SU-DHL-6 (cell line): ENCODE measurements around the gene HSD17B8.

Experiments used
- H2AFZ ChIP-seq: fragments of 200-600 bp; sonication (generic); 2 replicates; pipeline ENCODE4 v1.6.1; 2014; ENCODE audit warnings: low read depth, mild to moderate bottlenecking, moderate library complexity, mixed read lengths, antibody characterized with exemption, low read length; ENCODE audit not compliant: severe bottlenecking
- H3F3A ChIP-seq: fragments of 200-600 bp; shearing (Covaris generic); 2 replicates; pipeline ENCODE4 v1.6.0; 2016; ENCODE audit warnings: antibody characterized with exemption, mild to moderate bottlenecking; ENCODE audit not compliant: insufficient read depth
- H3K27ac ChIP-seq: fragments of 200-600 bp; sonication (generic); 2 replicates; pipeline ENCODE4 v1.5.1; 2016; ENCODE audit warnings: low read depth, mild to moderate bottlenecking, low read length, moderate library complexity, mixed read lengths
- H3K27me3 ChIP-seq: fragments of 200-600 bp; sonication (generic), shearing (Covaris generic); 2 replicates; pipeline ENCODE4 v1.6.0; 2014; ENCODE audit warnings: mild to moderate bottlenecking, low read length
- H3K36me3 ChIP-seq: fragments of 200-600 bp; sonication (generic); 2 replicates; pipeline ENCODE4 v1.6.1; 2014; ENCODE audit warnings: mild to moderate bottlenecking, low read length, mixed read lengths
- H3K4me2 ChIP-seq: fragments of 300-600, 200-600 bp; shearing (Covaris generic), sonication (generic); 2 replicates; pipeline ENCODE4 v1.6.0; 2014; ENCODE audit warnings: low read length, low read depth, mild to moderate bottlenecking; ENCODE audit not compliant: poor library complexity, severe bottlenecking
- H3K4me3 ChIP-seq: fragments of 200-600 bp; sonication (generic); 2 replicates; pipeline ENCODE4 v1.5.1; 2014; ENCODE audit warnings: antibody characterized with exemption, low read length, mild to moderate bottlenecking, mixed read lengths; ENCODE audit not compliant: insufficient read depth, poor library complexity, severe bottlenecking
- H3K79me2 ChIP-seq: fragments of 200-600 bp; sonication (generic); 2 replicates; pipeline ENCODE4 v1.6.1; 2014; ENCODE audit warnings: mild to moderate bottlenecking, low read length, moderate library complexity; ENCODE audit not compliant: insufficient read depth
- H3K9ac ChIP-seq: fragments of 200-600 bp; sonication (generic); 2 replicates; pipeline ENCODE4 v1.7.0; 2014; ENCODE audit warnings: mild to moderate bottlenecking, low read length
- H3K9me2 ChIP-seq: fragments of 200-600 bp; sonication (generic); replicated peaks from 2 replicates; pipeline ENCODE4 v1.6.1; 2014; ENCODE audit warnings: low read length; ENCODE audit not compliant: insufficient read depth
- H3K9me3 ChIP-seq: fragments of 200-600 bp; sonication (generic); 2 replicates; pipeline ENCODE4 v1.6.1; 2014; ENCODE audit warnings: low read length, mixed read lengths; ENCODE audit not compliant: insufficient read depth
- H4K20me1 ChIP-seq: fragments of 200-600 bp; sonication (generic); 2 replicates; pipeline ENCODE4 v1.6.1; 2014; ENCODE audit warnings: low read depth, mild to moderate bottlenecking, antibody characterized with exemption, low read length, moderate library complexity, mixed read lengths
- CTCF ChIP-seq: fragments of 200-600 bp; sonication (generic); IDR thresholded peaks from one replicate; pipeline ENCODE4 v1.5.1; 2017; ENCODE audit warnings: antibody characterized with exemption, mild to moderate bottlenecking, low read length, moderate library complexity; ENCODE audit not compliant: insufficient read depth, poor library complexity, severe bottlenecking
- EZH2phosphoT487 ChIP-seq: fragments of 200-600 bp; sonication (generic), shearing (Covaris generic); conservative IDR thresholded peaks from 2 replicates; pipeline ENCODE4 v1.6.1; 2018; ENCODE audit warnings: mild to moderate bottlenecking, antibody characterized with exemption, low read length, moderate library complexity, mixed read lengths

The HSD17B8 gene

DNA sequence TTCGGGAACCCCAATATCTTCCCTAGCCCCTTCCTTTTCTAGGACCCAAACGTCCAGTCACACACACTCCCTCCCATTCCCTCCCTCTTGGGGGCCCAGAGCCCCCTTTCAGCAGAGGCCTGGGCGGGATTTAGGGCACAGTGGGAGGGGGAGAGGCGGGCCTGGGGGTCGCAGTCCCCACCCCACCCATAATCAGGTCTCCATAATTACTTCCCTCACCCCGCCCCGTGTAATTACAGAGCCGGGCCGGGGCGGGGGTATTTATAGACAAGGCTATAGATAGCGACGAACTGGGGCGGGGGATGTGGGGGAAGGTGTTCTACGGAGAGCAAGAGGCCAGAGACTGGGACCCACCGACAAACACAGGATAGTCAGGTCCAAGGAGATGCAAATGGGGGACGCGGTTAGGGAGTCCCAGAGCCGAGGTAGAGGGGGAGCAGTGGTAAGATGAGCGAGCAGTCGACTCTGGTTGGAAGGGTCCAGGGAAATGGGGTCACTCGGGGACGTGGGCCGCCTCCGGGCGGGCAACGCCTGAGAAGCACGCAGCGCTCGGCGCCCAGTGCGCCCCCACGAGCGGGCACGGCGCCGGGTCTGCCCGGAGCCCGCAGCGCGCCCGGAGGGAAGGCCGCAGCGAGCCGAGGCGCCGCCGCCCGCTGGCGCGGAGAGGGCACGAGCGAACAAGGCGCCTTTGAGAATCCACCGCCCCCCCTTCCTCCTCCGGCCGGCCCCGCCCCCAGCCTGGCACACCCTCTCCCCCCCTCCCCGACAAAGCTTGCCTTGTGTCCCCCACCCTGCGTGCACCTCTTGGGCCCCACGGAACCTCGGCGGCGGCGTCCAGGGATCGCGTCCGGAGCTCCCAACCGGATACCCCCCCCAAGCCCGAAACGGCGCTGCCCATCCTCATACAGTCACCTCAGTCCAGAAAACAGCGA, 11.5 kb upstream of the HSD17B8 start:
- no peaks in the 10 kb centered on the region for H4K20me1 ChIP-seq
- no peak overlapping the region for H3K4me2 ChIP-seq
- H3K36me3 ChIP-seq = peaks cover 10% of the 10 kb centered on the region
- H3K27ac ChIP-seq = no peak overlapping the region
- no peak overlapping the region for H3K9ac ChIP-seq
- H3F3A ChIP-seq = peaks cover 10% of the 10 kb centered on the region; the same call in 1 of the 2 replicates
- no peak overlapping the region for H3K4me3 ChIP-seq
- no peak for TF ChIP-seq EZH2phosphoT487
- no peak for TF ChIP-seq CTCF
- no peaks in the 10 kb centered on the region for H3K27me3 ChIP-seq
- no peak overlapping the region for H2AFZ ChIP-seq
- H3K79me2 ChIP-seq = peaks cover under 1% of the 10 kb centered on the region; the same call in 1 of the 2 replicates
- H3K9me2 ChIP-seq = no peaks in the 10 kb centered on the region
- H3K9me3 ChIP-seq = no peaks in the 10 kb centered on the region

DNA sequence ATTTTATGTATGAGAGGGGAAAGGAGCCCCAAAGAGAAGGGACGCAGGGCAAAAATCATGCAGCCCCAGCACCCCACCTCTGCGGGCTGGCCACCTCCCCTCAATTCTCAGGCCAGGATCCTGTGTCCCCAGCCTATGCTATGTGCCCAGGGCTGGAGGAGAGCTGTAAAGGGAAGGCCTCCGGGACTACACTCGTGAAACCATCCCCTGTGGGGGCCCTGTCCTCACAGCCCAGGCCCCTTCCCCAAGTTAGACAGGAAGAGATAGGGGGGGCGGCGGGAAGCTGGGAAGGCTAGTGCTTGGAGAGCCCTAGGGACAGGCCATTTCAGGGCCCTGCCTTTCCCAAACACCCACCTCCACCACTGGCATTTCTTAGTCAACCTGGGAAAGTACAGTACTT, 10.8 kb upstream of the HSD17B8 start:
- no peak overlapping the region for H3K9ac ChIP-seq
- no peak overlapping the region for H3K4me3 ChIP-seq
- H3K4me2 ChIP-seq = no peak overlapping the region

DNA sequence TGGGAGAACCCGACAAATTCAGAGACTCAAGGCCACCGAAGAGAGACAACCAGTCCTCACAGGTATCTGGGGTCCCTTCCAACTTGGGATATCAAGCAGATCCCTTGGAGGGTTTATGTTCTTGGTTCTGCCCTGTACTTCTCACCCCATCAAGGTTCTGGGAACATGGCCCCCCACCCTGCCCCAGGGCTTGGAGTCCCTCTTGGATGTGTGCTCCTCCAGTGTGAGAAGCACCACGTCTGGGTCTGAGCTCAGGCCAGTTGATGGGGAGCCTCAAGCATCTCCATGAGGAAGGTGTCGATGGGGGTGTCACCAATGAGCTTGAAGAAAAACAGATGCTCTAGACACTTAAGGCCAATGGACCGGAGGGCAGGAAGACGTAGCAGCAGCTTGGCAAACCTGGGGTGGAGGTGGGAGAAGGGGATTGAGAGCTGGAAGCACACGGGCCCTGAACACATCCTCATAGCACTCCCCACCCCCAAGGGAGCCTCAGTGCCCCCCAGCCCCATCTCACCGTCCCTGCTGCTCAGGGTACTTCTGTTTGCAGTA, 9.9 kb upstream of the HSD17B8 start:
- no peak overlapping the region for H3K9ac ChIP-seq
- no peaks in the 10 kb centered on the region for H4K20me1 ChIP-seq
- no peak overlapping the region for H3K4me2 ChIP-seq
- no peak overlapping the region for H3K4me3 ChIP-seq
- H3K27ac ChIP-seq = no peak overlapping the region
- H3K9me2 ChIP-seq = no peaks in the 10 kb centered on the region
- H3K36me3 ChIP-seq = peaks cover 10% of the 10 kb centered on the region
- no peaks in the 10 kb centered on the region for H3K27me3 ChIP-seq
- no peak overlapping the region for H2AFZ ChIP-seq
- H3K79me2 ChIP-seq = peaks cover 10% of the 10 kb centered on the region
- H3F3A ChIP-seq = peaks cover 22% of the 10 kb centered on the region
- TF ChIP-seq CTCF = no peak
- TF ChIP-seq EZH2phosphoT487 = no peak
- no peaks in the 10 kb centered on the region for H3K9me3 ChIP-seq

More for the DNA sequence above, 10.8 kb upstream of the HSD17B8 start:
- no peaks in the 10 kb centered on the region for H4K20me1 ChIP-seq
- H2AFZ ChIP-seq = no peak overlapping the region
- TF ChIP-seq CTCF (no peak), EZH2phosphoT487 (no peak)
- peaks cover 10% of the 10 kb centered on the region for H3K36me3 ChIP-seq
- peaks cover 16% of the 10 kb centered on the region; the same call in 1 of the 2 replicates for H3F3A ChIP-seq
- no peaks in the 10 kb centered on the region for H3K9me3 ChIP-seq
- peaks cover 6% of the 10 kb centered on the region; the same call in 1 of the 2 replicates for H3K79me2 ChIP-seq
- no peak overlapping the region for H3K27ac ChIP-seq
- H3K9me2 ChIP-seq = no peaks in the 10 kb centered on the region
- H3K27me3 ChIP-seq = no peaks in the 10 kb centered on the region
